Effector memory CD8-positive, alpha-beta T cell (primary cell): Measurements from ENCODE around the gene USP2.

ENCODE experiments used
- ATAC-seq: fragments of 150-1000 bp; cut with Tn5 transposase; replicated peaks from 2 replicates; pipeline ENCODE4 v1.10.0; 2021; ENCODE audit warnings: mild to moderate bottlenecking, moderate library complexity
- DNase-seq, 3 experiments: peaks; one replicate each; pipeline ENCODE4 v3.0.0; 2021
- H3K27ac Mint-ChIP-seq, 2 donors: one replicate each; pipeline ENCODE4 v1.8.0; 2022; ENCODE audit warnings: mild to moderate bottlenecking in 2 of 2, mixed read lengths in 2 of 2, moderate library complexity in 2 of 2
- H3K27me3 Mint-ChIP-seq, 2 donors: one replicate each; pipeline ENCODE4 v1.8.0; 2022; ENCODE audit warnings: mixed read lengths in 2 of 2
- H3K36me3 Mint-ChIP-seq: one replicate; pipeline ENCODE4 v1.8.0; 2022; ENCODE audit warnings: mild to moderate bottlenecking, moderate library complexity, mixed read lengths; ENCODE audit not compliant: insufficient read depth
- H3K4me1 Mint-ChIP-seq, 2 donors: one replicate each; pipeline ENCODE4 v1.8.0; 2022; ENCODE audit warnings: low read depth in 2 of 2, mixed read lengths in 2 of 2
- H3K4me3 Mint-ChIP-seq, 2 donors: one replicate each; pipeline ENCODE4 v1.8.0; 2022; ENCODE audit warnings: mild to moderate bottlenecking in 2 of 2, mixed read lengths in 2 of 2, moderate library complexity in 2 of 2
- H3K9me3 Mint-ChIP-seq, 2 donors: one replicate each; pipeline ENCODE4 v1.8.0; 2022; ENCODE audit warnings: mixed read lengths in 2 of 2

USP2 gene

GRCh38 chr11:119346605-119347004, 34.9 kb downstream of the USP2 start, which contains the start of gene MFRP:
Gene MFRP (minus strand): TSS chr11:119346705. CDS start chr11:119346513, 192 bp downstream.
- no peak for ATAC-seq
- H3K36me3 Mint-ChIP-seq, result peaks cover 3% of the 10 kb centered on the region
- H3K4me1 Mint-ChIP-seq, result peaks cover 3 to 5% of the 10 kb centered on the region in 2 donors
- peaks cover 50 to 65% of the 10 kb centered on the region in 2 donors for H3K27me3 Mint-ChIP-seq
- H3K9me3 Mint-ChIP-seq, result no peaks in the 10 kb centered on the region
- no peak within 1 kb of the TSS for H3K4me3 Mint-ChIP-seq
- DNase-seq, result no peak
- H3K27ac Mint-ChIP-seq, result no peak within 1 kb of the TSS

GRCh38 chr11:119345685-119346084, 35.8 kb downstream of the USP2 start:
- peaks cover 5 to 10% of the 10 kb centered on the region in 2 donors for H3K4me1 Mint-ChIP-seq
- no peaks in the 10 kb centered on the region for H3K36me3 Mint-ChIP-seq
- ATAC-seq, result no peak
- H3K27ac Mint-ChIP-seq, result no peak overlapping the region
- no peaks in the 10 kb centered on the region for H3K9me3 Mint-ChIP-seq
- H3K4me3 Mint-ChIP-seq, result no peak overlapping the region
- H3K27me3 Mint-ChIP-seq, result peaks cover 54 to 71% of the 10 kb centered on the region in 2 donors
- no peak for DNase-seq

- no peak overlapping the region for H3K27ac Mint-ChIP-seq
- no peaks in the 10 kb centered on the region for H3K36me3 Mint-ChIP-seq
- H3K4me1 Mint-ChIP-seq, result peaks cover under 1 to 6% of the 10 kb centered on the region in 2 donors
- DNase-seq (no peak), ATAC-seq (no peak)
- no peaks in the 10 kb centered on the region for H3K9me3 Mint-ChIP-seq
- peaks cover 56 to 78% of the 10 kb centered on the region in 2 donors for H3K27me3 Mint-ChIP-seq
- H3K4me3 Mint-ChIP-seq, result no peak overlapping the region
These were observed 37.0 kb downstream of the USP2 start for GRCh38 chr11:119344291-119345010.

- ATAC-seq (no peak), DNase-seq (no peak)
- Mint-ChIP-seq H3K9me3 (no peaks in the 10 kb centered on the region), H3K27ac (no peak overlapping the region), H3K4me3 (no peak overlapping the region), H3K4me1 (peaks cover 6 to 7% of the 10 kb centered on the region in 2 donors), H3K36me3 (peaks cover 4% of the 10 kb centered on the region), H3K27me3 (peaks cover 61 to 85% of the 10 kb centered on the region in 2 donors)
These were observed 37.8 kb downstream of the USP2 start for GRCh38 chr11:119343726-119344125.

GRCh38 chr11:119342362-119343130, 38.9 kb downstream of the USP2 start:
- no peak for DNase-seq
- Mint-ChIP-seq H3K27ac (no peak overlapping the region), H3K27me3 (peaks cover 61 to 86% of the 10 kb centered on the region in 2 donors), H3K4me3 (no peak overlapping the region), H3K4me1 (peaks cover 10 to 18% of the 10 kb centered on the region in 2 donors), H3K9me3 (no peaks in the 10 kb centered on the region), H3K36me3 (peaks cover 4% of the 10 kb centered on the region)
- ATAC-seq, result no peak

- no peak overlapping the region for H3K4me3 Mint-ChIP-seq
- ATAC-seq, result no peak
- H3K4me1 Mint-ChIP-seq, result peaks cover 10 to 19% of the 10 kb centered on the region in 2 donors
- H3K27ac Mint-ChIP-seq, result no peak overlapping the region
- H3K27me3 Mint-ChIP-seq, result peaks cover 60 to 81% of the 10 kb centered on the region in 2 donors
- H3K9me3 Mint-ChIP-seq, result no peaks in the 10 kb centered on the region
- no peak for DNase-seq
- H3K36me3 Mint-ChIP-seq, result peaks cover 4% of the 10 kb centered on the region
These were observed 39.5 kb downstream of the USP2 start for GRCh38 chr11:119342023-119342300.

GRCh38 chr11:119341222-119342022, 40.1 kb downstream of the USP2 start:
- DNase-seq (no peak), ATAC-seq (no peak)
- H3K27ac Mint-ChIP-seq, result peak overlapping the region in 1 of 2 donors; percentile 42
- peaks cover 4% of the 10 kb centered on the region for H3K36me3 Mint-ChIP-seq
- H3K4me1 Mint-ChIP-seq, result peaks cover 11 to 22% of the 10 kb centered on the region in 2 donors
- peaks cover 55 to 75% of the 10 kb centered on the region in 2 donors for H3K27me3 Mint-ChIP-seq
- peak overlapping the region in 1 of 2 donors; percentile 19 for H3K4me3 Mint-ChIP-seq
- no peaks in the 10 kb centered on the region for H3K9me3 Mint-ChIP-seq

- H3K4me3 Mint-ChIP-seq, result peak within 1 kb of the TSS in 1 of 2 donors; percentile 19
- H3K27me3 Mint-ChIP-seq, result peaks cover 48 to 68% of the 10 kb centered on the region in 2 donors
- ATAC-seq (peak; percentile 23), DNase-seq (no peak)
- H3K9me3 Mint-ChIP-seq, result no peaks in the 10 kb centered on the region
- H3K27ac Mint-ChIP-seq, result peak within 1 kb of the TSS in 1 of 2 donors; percentile 42
- H3K36me3 Mint-ChIP-seq, result peaks cover 4% of the 10 kb centered on the region
- H3K4me1 Mint-ChIP-seq, result peaks cover 16 to 31% of the 10 kb centered on the region in 2 donors
These were observed 40.9 kb downstream of the USP2 start, which contains the start of gene C1QTNF5 for GRCh38 chr11:119340335-119341221. Gene C1QTNF5 (minus strand): TSS chr11:119340883. CDS start chr11:119340397, 486 bp downstream.

- H3K9me3 Mint-ChIP-seq, result no peaks in the 10 kb centered on the region
- ATAC-seq (peak; percentile 24), DNase-seq (no peak)
- peaks cover 8% of the 10 kb centered on the region for H3K36me3 Mint-ChIP-seq
- no peak overlapping the region for H3K27ac Mint-ChIP-seq
- peaks cover 42 to 60% of the 10 kb centered on the region in 2 donors for H3K27me3 Mint-ChIP-seq
- peaks cover 23 to 39% of the 10 kb centered on the region in 2 donors for H3K4me1 Mint-ChIP-seq
- H3K4me3 Mint-ChIP-seq, result peak overlapping the region; percentile 62 to 72
These were observed 41.7 kb downstream of the USP2 start for GRCh38 chr11:119339589-119340334.

- H3K27ac Mint-ChIP-seq, result no peak overlapping the region
- peaks cover 29 to 41% of the 10 kb centered on the region in 2 donors for H3K4me1 Mint-ChIP-seq
- H3K4me3 Mint-ChIP-seq, result peak overlapping the region; percentile 62 to 72
- peaks cover 15% of the 10 kb centered on the region for H3K36me3 Mint-ChIP-seq
- H3K9me3 Mint-ChIP-seq, result no peaks in the 10 kb centered on the region
- DNase-seq (no peak), ATAC-seq (no peak)
- peaks cover 36 to 53% of the 10 kb centered on the region in 2 donors for H3K27me3 Mint-ChIP-seq
These were observed 42.4 kb downstream of the USP2 start for GRCh38 chr11:119338965-119339588.

- Mint-ChIP-seq H3K4me1 (peaks cover 31 to 41% of the 10 kb centered on the region in 2 donors), H3K36me3 (peaks cover 15% of the 10 kb centered on the region), H3K27ac (no peak overlapping the region), H3K9me3 (no peaks in the 10 kb centered on the region), H3K27me3 (peaks cover 29 to 47% of the 10 kb centered on the region in 2 donors), H3K4me3 (peak overlapping the region in 1 of 2 donors; percentile 62)
- DNase-seq, result peak; percentile 68 to 73 (median 70)
- ATAC-seq, result peak; percentile 35
These were observed 43.1 kb downstream of the USP2 start for GRCh38 chr11:119338318-119338890.
